IMR-90 (cell line): ENCODE results near the gene LRRC37A3. TPM values are rescaled to one million over a fixed set of nuclear protein-coding genes. Genes with fewer than 3 reads are reported as not detected.
"Not testable (repeated sequence)": the region's sequence is repeated elsewhere in the genome, so short reads cannot be mapped to it uniquely, and the experiment has no call there.

Experiments used
- ATAC-seq: fragments of 200-7000 bp; cut with Tn5 transposase; 2 replicates; pipeline ENCODE4 v1.9.1; 2020; ENCODE audit warnings: low read depth, mild to moderate bottlenecking, moderate library complexity
- BruUV-seq: library from RNA; stranded (reverse); fragments of 400-500 nt; replicated peaks from 2 replicates; lab custom pipeline; 2021; lab: Mats Ljungman, UMichigan
- CTCF ChIA-PET: fragments of 300-600 bp; formaldehyde crosslinking; extraction: SDS; loops from one replicate; lab custom pipeline; 2021; ENCODE audit warnings: antibody characterized with exemption; lab: Yijun Ruan, JAX
- POLR2A ChIA-PET: fragments of 300-600 bp; sonication (Branson Sonifier 250); formaldehyde crosslinking; loops from one replicate; lab custom pipeline; 2022; ENCODE audit warnings: antibody characterized with exemption; ENCODE audit not compliant: unreplicated experiment; lab: Charles Lee
- DNase-seq: peaks from one replicate; pipeline ENCODE4 v3.0.0; 2013
- H2AFZ ChIP-seq: replicated peaks from 2 replicates; pipeline ENCODE3; 2013; ENCODE audit warnings: low read length, mild to moderate bottlenecking; ENCODE audit not compliant: poor library complexity
- H2AK5ac ChIP-seq: 2 replicates; pipeline ENCODE4 v1.6.1; 2013; ENCODE audit warnings: low read depth, low read length, inconsistent platforms
- H2AK9ac ChIP-seq: replicated peaks from 2 replicates; pipeline ENCODE3; 2013; ENCODE audit warnings: mild to moderate bottlenecking, low read depth, low read length, moderate library complexity; ENCODE audit not compliant: poor library complexity
- H2BK120ac ChIP-seq: 2 replicates; pipeline ENCODE4 v1.6.1; 2013; ENCODE audit warnings: low read depth, low read length, inconsistent platforms
- H2BK15ac ChIP-seq: 3 replicates; pipeline ENCODE4 v1.6.1; 2013; ENCODE audit warnings: low read depth, low read length, inconsistent platforms
- H2BK20ac ChIP-seq: 2 replicates; pipeline ENCODE4 v1.6.1; 2013; ENCODE audit warnings: low read depth, mild to moderate bottlenecking, inconsistent platforms, low read length, moderate library complexity
- H2BK5ac ChIP-seq: 2 replicates; pipeline ENCODE4 v1.6.1; 2013; ENCODE audit warnings: mild to moderate bottlenecking, low read depth, low read length, inconsistent platforms; ENCODE audit not compliant: poor library complexity, severe bottlenecking
- H3K14ac ChIP-seq: replicated peaks from 2 replicates; pipeline ENCODE4 v1.6.1; 2013; ENCODE audit warnings: low read depth, low read length, inconsistent platforms
- H3K18ac ChIP-seq: 2 replicates; pipeline ENCODE4 v1.6.1; 2013; ENCODE audit warnings: low read depth, low read length, control low read depth
- H3K23ac ChIP-seq: 2 replicates; pipeline ENCODE4 v1.6.1; 2013; ENCODE audit warnings: low read depth, low read length, inconsistent platforms
- H3K27ac ChIP-seq: 2 replicates; pipeline ENCODE4 v1.5.1; 2013; ENCODE audit warnings: mild to moderate bottlenecking, control low read depth, low read length; ENCODE audit not compliant: insufficient read depth
- H3K27me3 ChIP-seq: 2 replicates; pipeline ENCODE4 v1.6.1; 2013; ENCODE audit warnings: low read length; ENCODE audit not compliant: control insufficient read depth, insufficient read depth
- H3K36me3 ChIP-seq: 2 replicates; pipeline ENCODE4 v1.6.1; 2013; ENCODE audit warnings: low read length, mixed read lengths; ENCODE audit not compliant: control insufficient read depth, insufficient read depth
- H3K4ac ChIP-seq: 2 replicates; pipeline ENCODE4 v1.6.1; 2013; ENCODE audit warnings: low read depth, low read length, inconsistent platforms
- H3K4me1 ChIP-seq: 2 replicates; pipeline ENCODE4 v1.6.1; 2013; ENCODE audit warnings: low read length, mixed read lengths; ENCODE audit not compliant: control insufficient read depth, insufficient read depth
- H3K4me2 ChIP-seq: 2 replicates; pipeline ENCODE4 v1.6.1; 2013; ENCODE audit warnings: low read depth, mild to moderate bottlenecking, control low read depth, low read length, moderate library complexity
- H3K4me3 ChIP-seq: 2 replicates; pipeline ENCODE4 v1.5.1; 2013; ENCODE audit warnings: low read depth, mild to moderate bottlenecking, control low read depth, low read length, moderate library complexity; ENCODE audit not compliant: insufficient read depth
- H3K56ac ChIP-seq: 2 replicates; pipeline ENCODE4 v1.6.1; 2013; ENCODE audit warnings: low read length, inconsistent platforms; ENCODE audit not compliant: insufficient read depth; ENCODE audit errors: extremely low read depth
- H3K79me1 ChIP-seq, 2 experiments: 2 replicates each; pipeline ENCODE4 v1.6.1; 2013; ENCODE audit warnings: low read length in 2 of 2, inconsistent platforms in 1 of 2, low read depth in 1 of 2
- H3K9ac ChIP-seq: 2 replicates; pipeline ENCODE4 v1.6.1; 2013; ENCODE audit warnings: low read depth, low read length, control low read depth
- H3K9me1 ChIP-seq: 2 replicates; pipeline ENCODE4 v1.6.1; 2013; ENCODE audit warnings: low read length, inconsistent platforms; ENCODE audit not compliant: insufficient read depth
- H3K9me3 ChIP-seq: 2 replicates; pipeline ENCODE4 v1.6.1; 2013; ENCODE audit warnings: low read length; ENCODE audit not compliant: control insufficient read depth, insufficient read depth
- H4K20me1 ChIP-seq: 2 replicates; pipeline ENCODE4 v1.6.1; 2013; ENCODE audit warnings: low read length, inconsistent platforms; ENCODE audit not compliant: insufficient read depth
- H4K5ac ChIP-seq: 2 replicates; pipeline ENCODE4 v1.6.1; 2013; ENCODE audit warnings: mild to moderate bottlenecking, low read depth, low read length, control low read depth
- H4K8ac ChIP-seq, 2 experiments: 2 replicates each; pipeline ENCODE4 v1.6.1; 2013; ENCODE audit warnings: low read depth in 2 of 2, low read length in 2 of 2, control low read depth in 1 of 2, inconsistent platforms in 1 of 2
- H4K91ac ChIP-seq: 2 replicates; pipeline ENCODE4 v1.6.1; 2013; ENCODE audit warnings: low read depth, low read length, inconsistent platforms; ENCODE audit not compliant: insufficient read depth
- WGBS, 2 experiments: methylation state at CpG; one replicate each; pipeline versions ENCODE4 v1.1.5 to v1.1.7; 2013; ENCODE audit warnings: missing lambda C conversion rate in 2 of 2; ENCODE audit not compliant: insufficient read length in 1 of 2; ENCODE audit errors: extremely low coverage in 2 of 2; 5-methylcytosine and 5-hydroxymethylcytosine counted together
- dilution Hi-C: fragments of 300-500 bp; cut with HindIII; formaldehyde crosslinking; loops from one replicate; pipeline ENCODE4 v1.14.3; 2018; ENCODE audit warnings: low sequenced_read_pairs; ENCODE audit not compliant: unreplicated experiment
- in situ Hi-C: fragments of 300-500 bp; cut with MboI; formaldehyde crosslinking; loops from 3 replicates; pipeline ENCODE4 v1.14.3; 2019; ENCODE audit warnings: low sequenced_read_pairs, inconsistent platforms, mixed read lengths
- intact Hi-C: fragments of 100-400 bp; cut with micrococcal nuclease; formaldehyde crosslinking; loops from 2 replicates; pipeline ENCODE4 v1.10.0; 2022
- polyA plus RNA-seq, 3 experiments: library from polyadenylated mRNA; depleted of rRNA; stranded (reverse); fragments of >200 nt; gene quantifications; 2 replicates each; pipeline ENCODE4 v1.2.3, GENCODE V29; 2012; ENCODE audit warnings: low replicate concordance in 1 of 3
- total RNA-seq: library from RNA; depleted of rRNA; stranded (reverse); fragments of >200 nt; gene quantifications from 2 replicates; pipeline ENCODE4 v1.2.3, GENCODE V29; 2012

The LRRC37A3 gene
- total and polyA plus RNA-seq, 2 of the 4 experiments (the other 2 are of a cell fraction): 3.1 to 4.5 TPM

DNA sequence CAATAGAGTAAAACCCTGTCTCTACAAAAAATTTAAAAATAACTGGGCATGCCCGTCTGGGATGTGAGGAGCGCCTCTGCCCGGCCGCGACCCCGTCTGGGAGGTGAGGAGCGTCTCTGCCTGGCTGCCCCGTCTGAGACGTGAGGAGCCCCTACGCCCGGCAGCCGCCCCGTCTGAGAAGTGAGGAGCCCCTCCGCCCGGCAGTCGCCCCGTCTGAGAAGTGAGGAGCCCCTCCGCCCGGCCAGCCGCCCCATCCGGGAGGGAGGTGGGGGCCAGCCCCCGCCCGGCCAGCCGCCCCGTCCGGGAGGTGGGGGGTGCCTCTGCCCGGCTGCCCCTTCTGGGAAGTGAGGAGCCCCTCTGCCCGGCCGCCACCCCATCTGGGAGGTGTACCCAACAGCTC, 45.1 kb downstream of the LRRC37A3 start:
- H3K79me1 ChIP-seq, H3K56ac ChIP-seq, H3K9me3 ChIP-seq, DNase-seq, H4K91ac ChIP-seq, H2AFZ ChIP-seq, ATAC-seq, dilution Hi-C loops, H3K23ac ChIP-seq, in situ Hi-C loops, H3K4ac ChIP-seq, H3K36me3 ChIP-seq, H2BK5ac ChIP-seq, H3K27ac ChIP-seq, CTCF ChIA-PET, POLR2A ChIA-PET, H2BK20ac ChIP-seq, H2BK15ac ChIP-seq, H3K27me3 ChIP-seq, H3K9me1 ChIP-seq, H4K5ac ChIP-seq, BruUV-seq, H3K4me1 ChIP-seq, H3K18ac ChIP-seq, H3K9ac ChIP-seq, H4K20me1 ChIP-seq, H2BK120ac ChIP-seq, H2AK5ac ChIP-seq, H4K8ac ChIP-seq, H2AK9ac ChIP-seq, H3K4me3 ChIP-seq, intact Hi-C loops, H3K4me2 ChIP-seq, H3K14ac ChIP-seq: not testable (repeated sequence)
- no CpG with 5 or more reads among the region's 29 CpGs for WGBS, 2 experiments
